NT2/D1 (cell line): Measurements from ENCODE around the gene CXCR5.

Experiments used
- SUZ12 ChIP-seq: IDR thresholded peaks from 2 replicates; pipeline ENCODE4 v1.6.1; 2011; ENCODE audit not compliant: insufficient read length, insufficient read depth; ENCODE audit errors: extremely low read depth
- ZNF274 ChIP-seq: IDR thresholded peaks from 2 replicates; pipeline ENCODE4 v1.6.1; 2011; ENCODE audit warnings: mild to moderate bottlenecking, low read depth, low read length

- no peak for TF ChIP-seq ZNF274
- no peak for TF ChIP-seq SUZ12
These were observed 18.9 kb downstream of the CXCR5 start for GRCh38 chr11:118902336-118903203.
